SH-SY5Y (cell line): ENCODE data around the gene KLF12.

ENCODE experiments used
- GATA2 ChIP-seq: IDR thresholded peaks from 2 replicates; pipeline ENCODE4 v1.6.1; 2011; ENCODE audit warnings: mild to moderate bottlenecking, low read depth, low read length
- GATA3 ChIP-seq: IDR thresholded peaks from 2 replicates; pipeline ENCODE4 v1.6.1; 2011; ENCODE audit warnings: low read depth, mild to moderate bottlenecking, low read length, moderate library complexity

The KLF12 gene

DNA sequence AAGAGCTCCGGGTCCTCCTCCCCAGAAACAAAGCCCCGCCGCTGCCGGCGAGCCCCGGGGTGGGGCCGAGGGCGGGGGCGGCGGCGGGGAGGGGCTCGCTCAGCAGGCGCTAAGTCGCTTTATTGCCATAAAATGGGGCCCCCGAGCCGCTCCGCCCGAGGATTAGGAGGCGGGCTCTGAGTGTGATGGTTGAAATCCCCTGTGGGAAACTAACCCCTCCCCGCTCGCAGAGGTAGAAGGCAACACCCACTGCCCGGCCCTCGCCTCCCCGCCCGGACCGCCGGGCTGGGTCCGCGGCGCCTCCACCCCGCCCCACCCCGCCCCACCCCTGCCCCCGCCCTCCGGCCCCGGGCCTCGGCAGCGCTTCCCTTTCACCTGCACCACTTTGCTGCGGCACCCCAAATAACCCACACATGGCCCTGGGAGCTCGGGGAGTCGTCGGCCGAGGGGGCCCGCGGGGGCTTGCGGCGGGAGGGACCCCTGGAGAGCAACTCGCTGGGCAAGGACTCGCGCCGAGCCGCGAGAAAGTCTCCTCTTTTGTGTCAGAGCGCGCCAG, at the start of gene KLF12:
KLF12 (minus strand) TSS at position 184 of the 556 bp plus-strand sequence.
- TF ChIP-seq GATA2 (no peak), GATA3 (no peak)

- TF ChIP-seq GATA3, result no peak
- TF ChIP-seq GATA2, result no peak
Measured at GRCh38 chr13:74182491-74182890, 48.3 kb upstream of the KLF12 start.

GRCh38 chr13:74174810-74175209, 40.6 kb upstream of the KLF12 start:
- TF ChIP-seq GATA3 (no peak), GATA2 (no peak)

GRCh38 chr13:74173822-74174221, 39.6 kb upstream of the KLF12 start:
- TF ChIP-seq GATA2 (no peak), GATA3 (no peak)

- no peak for TF ChIP-seq GATA3
- TF ChIP-seq GATA2, result no peak
Measured at GRCh38 chr13:74171641-74172040, 37.4 kb upstream of the KLF12 start.

DNA sequence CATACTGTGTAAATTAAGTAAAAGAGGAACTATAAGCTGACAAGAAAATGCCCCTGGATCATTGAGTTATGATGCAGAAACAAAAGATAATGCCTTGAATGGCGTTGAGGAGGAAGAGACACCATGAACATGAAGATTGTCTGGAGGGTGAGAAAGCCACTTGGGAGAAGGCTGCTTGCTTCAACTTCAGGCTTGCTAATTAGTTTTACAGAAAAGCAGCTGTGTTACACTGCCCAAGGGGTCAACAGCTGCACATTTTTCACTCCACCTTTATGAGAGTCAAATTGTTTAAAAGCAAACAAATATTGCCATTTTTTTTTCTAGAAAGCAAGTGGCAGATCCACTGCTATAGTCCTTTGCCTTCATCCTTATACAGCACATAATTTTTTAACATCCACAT, 35.5 kb upstream of the KLF12 start:
- TF ChIP-seq GATA2 (no peak), GATA3 (no peak)

- no peak for TF ChIP-seq GATA3
- no peak for TF ChIP-seq GATA2
Measured at GRCh38 chr13:74168263-74168675, 34.1 kb upstream of the KLF12 start.

GRCh38 chr13:74166261-74167004, 32.2 kb upstream of the KLF12 start:
- TF ChIP-seq GATA3 (no peak), GATA2 (no peak)

DNA sequence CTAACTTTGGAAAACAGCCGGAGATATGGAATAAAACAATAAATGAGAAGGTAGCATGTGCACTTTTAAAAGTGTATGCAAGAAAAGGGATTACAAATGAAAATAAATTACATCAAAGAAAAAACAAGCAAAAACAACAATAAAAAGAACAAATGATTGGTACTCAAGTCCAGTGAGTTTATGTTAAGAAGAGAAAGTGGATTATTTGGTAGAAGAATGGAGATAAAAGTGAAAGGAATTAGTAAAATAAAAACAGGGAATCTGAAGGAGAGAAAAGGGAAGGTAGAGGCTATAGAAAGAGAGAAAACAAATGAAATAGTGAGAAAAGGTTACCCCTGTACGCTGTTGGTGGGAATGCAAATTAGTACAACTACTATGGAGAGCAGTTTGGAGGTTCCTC, 28.6 kb upstream of the KLF12 start:
- TF ChIP-seq GATA2 (no peak), GATA3 (no peak)

GRCh38 chr13:74162135-74162534, 27.9 kb upstream of the KLF12 start:
- TF ChIP-seq GATA3, result no peak
- TF ChIP-seq GATA2, result no peak

- TF ChIP-seq GATA3 (no peak), GATA2 (no peak)
Measured at GRCh38 chr13:74158571-74159352, 24.6 kb upstream of the KLF12 start.

GRCh38 chr13:74158028-74158427, 23.8 kb upstream of the KLF12 start:
- TF ChIP-seq GATA2 (no peak), GATA3 (no peak)

GRCh38 chr13:74154981-74155380, 20.8 kb upstream of the KLF12 start:
- TF ChIP-seq GATA2 (no peak), GATA3 (no peak)

DNA sequence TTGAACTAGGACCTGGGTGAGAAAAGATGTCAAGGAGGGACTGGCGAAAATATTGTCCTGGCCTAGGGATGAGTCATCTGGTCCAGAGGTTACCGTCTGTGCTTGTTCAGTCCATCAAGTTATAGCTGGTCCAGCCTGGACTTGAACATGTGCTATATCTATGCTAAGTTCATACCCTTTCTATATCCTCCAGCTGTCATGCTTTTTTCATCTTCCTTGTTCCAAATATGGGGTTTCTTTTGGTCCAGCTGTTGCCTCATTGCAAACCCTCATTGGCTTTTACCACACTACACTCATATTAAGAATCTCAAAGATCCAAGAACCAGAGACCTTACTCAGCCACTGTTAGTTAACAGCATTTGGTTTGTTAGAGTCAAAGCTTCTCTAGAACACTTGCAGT, 19.1 kb upstream of the KLF12 start:
- TF ChIP-seq GATA3 (no peak), GATA2 (no peak)

- no peak for TF ChIP-seq GATA2
- TF ChIP-seq GATA3, result no peak
Measured at GRCh38 chr13:74151859-74152258, 17.7 kb upstream of the KLF12 start.

GRCh38 chr13:74148352-74148751, 14.1 kb upstream of the KLF12 start:
- TF ChIP-seq GATA3, result no peak
